ENCODE data around the gene SYNPR.

Gene SYNPR

DNA sequence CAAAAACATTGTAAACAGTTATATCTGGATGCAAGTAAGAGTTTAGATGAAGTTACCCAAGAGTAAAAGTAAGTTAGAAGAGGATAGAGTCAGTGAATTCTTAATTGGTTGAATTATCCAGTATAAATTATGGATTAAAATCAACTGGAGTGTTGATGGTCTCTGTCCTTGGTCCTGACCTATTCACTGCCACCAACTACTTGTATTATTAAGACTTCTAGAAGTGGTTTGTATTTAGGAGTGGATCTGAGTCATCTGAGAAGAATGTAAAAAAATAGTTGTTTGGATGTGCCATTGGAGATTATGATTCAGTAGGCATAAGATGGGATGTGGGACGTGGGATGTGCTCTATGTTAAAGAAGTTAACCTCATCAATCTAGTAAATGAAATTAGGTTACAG lies 86.4 kb downstream of the SYNPR start:
- TF ChIP-seq, protein P1, sequence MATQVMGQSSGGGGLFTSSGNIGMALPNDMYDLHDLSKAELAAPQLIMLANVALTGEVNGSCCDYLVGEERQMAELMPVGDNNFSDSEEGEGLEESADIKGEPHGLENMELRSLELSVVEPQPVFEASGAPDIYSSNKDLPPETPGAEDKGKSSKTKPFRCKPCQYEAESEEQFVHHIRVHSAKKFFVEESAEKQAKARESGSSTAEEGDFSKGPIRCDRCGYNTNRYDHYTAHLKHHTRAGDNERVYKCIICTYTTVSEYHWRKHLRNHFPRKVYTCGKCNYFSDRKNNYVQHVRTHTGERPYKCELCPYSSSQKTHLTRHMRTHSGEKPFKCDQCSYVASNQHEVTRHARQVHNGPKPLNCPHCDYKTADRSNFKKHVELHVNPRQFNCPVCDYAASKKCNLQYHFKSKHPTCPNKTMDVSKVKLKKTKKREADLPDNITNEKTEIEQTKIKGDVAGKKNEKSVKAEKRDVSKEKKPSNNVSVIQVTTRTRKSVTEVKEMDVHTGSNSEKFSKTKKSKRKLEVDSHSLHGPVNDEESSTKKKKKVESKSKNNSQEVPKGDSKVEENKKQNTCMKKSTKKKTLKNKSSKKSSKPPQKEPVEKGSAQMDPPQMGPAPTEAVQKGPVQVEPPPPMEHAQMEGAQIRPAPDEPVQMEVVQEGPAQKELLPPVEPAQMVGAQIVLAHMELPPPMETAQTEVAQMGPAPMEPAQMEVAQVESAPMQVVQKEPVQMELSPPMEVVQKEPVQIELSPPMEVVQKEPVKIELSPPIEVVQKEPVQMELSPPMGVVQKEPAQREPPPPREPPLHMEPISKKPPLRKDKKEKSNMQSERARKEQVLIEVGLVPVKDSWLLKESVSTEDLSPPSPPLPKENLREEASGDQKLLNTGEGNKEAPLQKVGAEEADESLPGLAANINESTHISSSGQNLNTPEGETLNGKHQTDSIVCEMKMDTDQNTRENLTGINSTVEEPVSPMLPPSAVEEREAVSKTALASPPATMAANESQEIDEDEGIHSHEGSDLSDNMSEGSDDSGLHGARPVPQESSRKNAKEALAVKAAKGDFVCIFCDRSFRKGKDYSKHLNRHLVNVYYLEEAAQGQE (IDR thresholded peaks at IDR 0.05; ENCODE audit: insufficient replicate concordance, low read depth) = peak; percentile 92
- TF ChIP-seq, protein P2, sequence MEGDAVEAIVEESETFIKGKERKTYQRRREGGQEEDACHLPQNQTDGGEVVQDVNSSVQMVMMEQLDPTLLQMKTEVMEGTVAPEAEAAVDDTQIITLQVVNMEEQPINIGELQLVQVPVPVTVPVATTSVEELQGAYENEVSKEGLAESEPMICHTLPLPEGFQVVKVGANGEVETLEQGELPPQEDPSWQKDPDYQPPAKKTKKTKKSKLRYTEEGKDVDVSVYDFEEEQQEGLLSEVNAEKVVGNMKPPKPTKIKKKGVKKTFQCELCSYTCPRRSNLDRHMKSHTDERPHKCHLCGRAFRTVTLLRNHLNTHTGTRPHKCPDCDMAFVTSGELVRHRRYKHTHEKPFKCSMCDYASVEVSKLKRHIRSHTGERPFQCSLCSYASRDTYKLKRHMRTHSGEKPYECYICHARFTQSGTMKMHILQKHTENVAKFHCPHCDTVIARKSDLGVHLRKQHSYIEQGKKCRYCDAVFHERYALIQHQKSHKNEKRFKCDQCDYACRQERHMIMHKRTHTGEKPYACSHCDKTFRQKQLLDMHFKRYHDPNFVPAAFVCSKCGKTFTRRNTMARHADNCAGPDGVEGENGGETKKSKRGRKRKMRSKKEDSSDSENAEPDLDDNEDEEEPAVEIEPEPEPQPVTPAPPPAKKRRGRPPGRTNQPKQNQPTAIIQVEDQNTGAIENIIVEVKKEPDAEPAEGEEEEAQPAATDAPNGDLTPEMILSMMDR (IDR thresholded peaks at IDR 0.05; ENCODE audit: insufficient read depth, low read length) = no peak
- Histone ChIP-seq H3K27me3 (ENCODE audit: insufficient read depth, poor library complexity, severe bottlenecking) (no peaks in the 10 kb centered on the region), H3K27ac (replicated peaks) (no peak overlapping the region), H3K4me3 (replicated peaks; ENCODE audit: insufficient read depth, low read length) (no peak overlapping the region)
- DNase-seq (ENCODE audit: low read depth in 1 of 2, low spot score in 1 of 2) = no peak

DNA sequence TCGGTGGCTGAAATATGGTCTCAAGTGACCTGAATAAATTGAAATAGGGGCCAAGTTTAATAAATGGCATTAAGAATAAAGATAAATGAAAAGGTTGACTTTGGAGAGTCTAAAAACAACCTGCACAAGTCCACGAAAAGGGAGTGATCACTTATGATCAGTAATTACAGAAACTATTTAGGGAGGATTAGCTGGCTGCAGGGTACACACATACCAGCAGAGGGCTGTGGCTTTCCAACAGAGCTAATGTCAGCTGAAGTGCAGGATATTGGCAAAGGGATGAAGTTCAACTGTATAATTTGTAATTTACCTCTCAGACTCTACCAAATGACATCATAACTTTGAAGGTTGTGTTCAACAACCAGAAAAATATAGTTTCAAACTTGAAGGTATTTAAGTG lies 86.8 kb downstream of the SYNPR start:
- H3K27me3 ChIP-seq (ENCODE audit: insufficient read depth, poor library complexity, severe bottlenecking) = no peaks in the 10 kb centered on the region
- no peak overlapping the region for H3K4me3 ChIP-seq (replicated peaks; ENCODE audit: insufficient read depth, low read length)
- no peak for DNase-seq (ENCODE audit: low read depth in 1 of 2, low spot score in 1 of 2)
- TF ChIP-seq SPI1 (IDR thresholded peaks at IDR 0.05; ENCODE audit: borderline replicate concordance, low read depth) (no peak), GABPA (IDR thresholded peaks at IDR 0.05; ENCODE audit: low read depth) (no peak), POLR2AphosphoS5 (IDR thresholded peaks at IDR 0.05; ENCODE audit: low read depth) (no peak)
- TF ChIP-seq, protein P2 (IDR thresholded peaks at IDR 0.05; ENCODE audit: insufficient read depth, low read length) = no peak
- TF ChIP-seq, protein P1 (IDR thresholded peaks at IDR 0.05; ENCODE audit: insufficient replicate concordance, low read depth) = no peak
- H3K27ac ChIP-seq (replicated peaks) = no peak overlapping the region

GRCh38 chr3:63365671-63366070 lies 87.6 kb downstream of the SYNPR start:
- TF ChIP-seq, protein P2 (IDR thresholded peaks at IDR 0.05; ENCODE audit: insufficient read depth, low read length) = no peak
- TF ChIP-seq SPI1 (IDR thresholded peaks at IDR 0.05; ENCODE audit: borderline replicate concordance, low read depth) (no peak), POLR2AphosphoS5 (IDR thresholded peaks at IDR 0.05; ENCODE audit: low read depth) (no peak), GABPA (IDR thresholded peaks at IDR 0.05; ENCODE audit: low read depth) (no peak)
- TF ChIP-seq, protein P1 (IDR thresholded peaks at IDR 0.05; ENCODE audit: insufficient replicate concordance, low read depth) = no peak
- DNase-seq (ENCODE audit: low read depth in 1 of 2, low spot score in 1 of 2) = no peak
- Histone ChIP-seq H3K4me3 (replicated peaks; ENCODE audit: insufficient read depth, low read length) (no peak overlapping the region), H3K27ac (replicated peaks) (no peak overlapping the region), H3K27me3 (ENCODE audit: insufficient read depth, poor library complexity, severe bottlenecking) (no peaks in the 10 kb centered on the region)

Measured in HL-60 (cell line).